ENCODE data around the gene PIBF1.
"Not testable (repeated sequence)": the region's sequence is repeated elsewhere in the genome, so short reads cannot be mapped to it uniquely, and the experiment has no call there.

The PIBF1 gene

DNA sequence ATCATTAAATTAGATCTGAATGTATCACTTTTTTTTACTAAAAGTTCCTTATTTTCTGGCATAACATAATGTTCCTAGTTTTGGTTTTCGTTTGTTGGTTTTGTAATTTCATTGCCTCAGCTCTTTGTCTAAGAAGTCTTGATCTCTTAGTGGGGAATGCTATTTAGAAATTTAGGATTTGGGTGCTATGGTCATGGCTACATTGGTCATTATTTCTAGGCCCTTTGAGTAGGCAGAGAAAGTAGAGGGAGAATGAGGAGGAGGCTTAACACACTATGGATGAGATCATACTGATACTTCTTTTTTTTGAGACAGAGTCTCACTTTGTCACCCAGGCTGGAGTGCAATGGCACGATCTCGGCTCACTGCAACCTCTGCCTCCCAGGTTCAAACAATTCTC lies 41.8 kb downstream of the PIBF1 start:
- no peak for DNase-seq

DNA sequence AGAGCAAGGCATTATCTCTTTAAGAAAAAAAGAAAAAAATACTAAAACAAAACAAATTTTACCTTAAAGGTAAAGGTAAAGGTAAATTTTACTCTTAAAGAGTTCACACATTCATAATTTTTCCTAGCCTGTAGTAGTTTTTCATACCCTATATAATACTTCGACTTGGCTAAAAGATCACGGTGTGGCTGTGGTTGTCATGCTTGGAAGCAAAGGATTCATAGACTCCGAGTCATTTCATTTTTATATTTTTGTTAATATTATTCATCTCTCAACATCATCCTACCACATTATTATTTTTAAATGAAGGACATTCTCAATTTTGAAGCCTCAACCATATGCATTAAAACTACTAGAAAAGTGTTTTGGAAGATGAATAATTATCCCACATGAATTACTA lies 52.7 kb downstream of the PIBF1 start:
- DNase-seq: no peak

DNA sequence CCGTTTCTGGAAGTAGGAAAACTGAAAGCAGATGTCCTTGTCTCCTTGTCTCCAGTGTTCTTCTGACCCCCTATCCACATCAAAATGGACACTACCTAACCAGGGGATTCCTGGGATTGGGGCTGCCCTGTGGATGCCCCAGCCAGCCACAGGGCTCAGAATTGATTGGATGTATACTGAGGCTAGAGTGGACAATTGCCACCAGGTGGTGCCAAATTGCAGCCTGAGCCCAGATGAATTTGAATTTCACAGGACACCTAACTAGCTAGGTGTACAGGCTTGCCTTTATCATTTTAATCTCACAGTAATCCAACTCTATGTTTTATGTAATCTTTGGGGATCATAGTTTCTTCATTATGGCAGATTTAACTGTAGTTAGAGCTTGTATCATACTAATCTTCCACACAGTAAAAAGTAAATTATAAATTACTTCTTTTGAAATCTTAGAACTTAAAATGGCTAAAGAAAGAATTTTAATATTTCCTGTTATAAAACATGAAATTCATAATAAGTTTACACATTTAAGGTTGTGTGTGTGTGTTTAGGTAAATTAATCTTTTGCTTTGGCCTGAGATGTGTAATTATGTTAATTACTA lies 58.0 kb downstream of the PIBF1 start:
- DNase-seq: no peak

DNA sequence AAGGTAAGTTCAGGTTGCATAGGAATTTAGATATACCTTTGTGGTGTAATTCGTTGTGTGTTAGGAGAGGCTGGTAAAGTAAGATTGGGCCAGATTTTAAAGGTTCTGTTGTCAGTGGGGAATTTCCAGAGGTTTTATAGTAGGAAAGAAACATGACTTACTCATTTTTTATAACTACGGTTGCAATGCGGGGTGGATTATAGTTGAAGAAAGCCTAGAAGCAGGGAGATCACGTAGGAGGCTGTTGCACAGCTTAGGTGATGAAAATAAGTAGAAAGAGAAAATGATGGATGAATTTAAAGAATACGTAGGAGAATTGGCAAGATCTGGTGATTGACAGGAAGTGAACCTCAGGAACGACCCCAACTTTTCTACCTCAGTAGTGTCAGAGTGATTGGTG lies 61.1 kb downstream of the PIBF1 start:
- DNase-seq: no peak

DNA sequence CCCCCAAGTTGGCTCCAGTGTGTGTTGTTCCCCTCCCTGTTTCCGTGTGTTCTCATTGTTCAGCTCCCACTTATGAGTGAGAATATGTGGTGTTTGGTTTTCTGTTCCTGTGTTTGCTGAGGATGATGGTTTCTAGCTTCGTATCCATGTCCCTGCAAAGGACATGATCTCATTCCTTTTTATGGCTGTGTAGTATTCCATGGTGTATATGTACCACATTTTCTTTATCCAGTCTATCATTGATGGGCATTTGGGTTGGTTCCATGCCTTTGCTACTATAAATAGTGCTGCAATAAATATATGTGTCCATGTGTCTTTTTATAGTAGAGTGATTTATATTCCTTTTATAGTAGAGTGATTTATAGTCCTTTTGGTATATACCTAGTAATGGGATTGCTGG lies 63.2 kb downstream of the PIBF1 start:
- DNase-seq: not testable (repeated sequence)

DNA sequence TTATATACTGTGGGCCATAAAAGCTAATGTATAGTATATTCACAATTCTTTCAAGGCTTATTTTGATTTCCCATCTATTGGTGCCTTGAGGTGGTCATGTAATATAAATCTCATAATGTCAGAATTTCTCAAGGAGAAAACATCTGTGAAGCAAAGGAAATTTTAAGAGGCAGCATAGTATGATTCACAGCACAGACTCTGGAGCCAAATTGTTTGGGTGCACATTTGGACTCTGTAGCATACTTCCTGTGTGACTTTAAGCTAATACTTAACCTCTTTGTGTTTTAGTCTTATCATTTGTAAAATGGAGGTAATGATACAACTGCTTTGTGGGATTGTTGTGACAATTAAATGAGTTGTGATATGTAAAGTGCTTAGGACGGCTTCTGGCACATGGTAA lies 67.6 kb downstream of the PIBF1 start:
- DNase-seq: no peak

DNA sequence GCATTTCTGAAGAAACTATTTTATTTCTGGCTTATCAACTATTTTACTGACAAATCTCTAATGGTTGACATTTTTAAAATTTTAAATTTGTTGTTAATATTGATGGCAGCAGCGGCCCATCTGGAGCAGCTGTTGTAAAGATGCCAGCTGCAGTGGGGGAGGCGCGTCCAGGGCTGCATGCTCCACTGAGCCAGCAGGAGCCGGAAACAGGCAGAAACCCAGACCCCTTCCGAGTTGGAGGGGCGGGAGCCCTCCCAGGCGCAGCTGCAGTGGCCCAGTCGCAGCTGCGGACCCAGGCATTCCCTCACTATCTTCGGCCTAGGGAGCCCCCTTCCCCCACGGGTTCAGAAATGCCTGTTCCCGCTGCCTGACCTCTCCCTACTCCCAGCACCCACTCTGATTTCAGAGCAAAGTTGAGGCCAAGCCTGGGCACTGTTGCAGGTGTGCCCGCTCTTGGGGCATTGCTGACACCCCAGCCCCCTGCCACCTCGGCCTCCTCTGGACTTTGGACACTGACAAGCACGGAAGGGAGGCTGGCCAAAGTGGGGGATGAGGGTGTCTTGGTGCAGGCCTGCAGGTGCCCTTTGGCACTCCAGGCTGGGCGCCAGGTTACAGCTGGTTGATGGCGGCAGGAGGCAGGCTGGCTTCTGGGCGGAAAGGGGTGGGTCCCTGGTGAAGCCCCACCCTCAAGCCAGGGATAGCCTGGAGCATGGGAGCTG lies 69.2 kb downstream of the PIBF1 start:
- DNase-seq: no peak

DNA sequence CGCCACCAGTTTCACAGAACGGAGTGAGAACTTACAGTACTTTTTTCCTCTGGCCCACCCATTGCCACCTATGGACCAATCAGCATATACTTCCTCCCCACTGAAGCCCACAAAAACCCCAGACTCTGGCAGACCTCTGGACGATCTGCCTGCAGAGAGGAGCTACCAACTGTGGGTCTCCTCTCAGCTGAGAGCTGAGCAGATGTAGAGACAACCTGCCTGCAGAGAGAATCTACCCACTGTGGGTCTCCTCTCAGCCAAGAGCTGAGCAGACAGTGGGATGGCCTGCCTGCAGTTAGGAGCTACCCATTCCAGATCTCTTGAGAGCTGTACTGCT lies 69.7 kb downstream of the PIBF1 start:
- no peak for DNase-seq

DNA sequence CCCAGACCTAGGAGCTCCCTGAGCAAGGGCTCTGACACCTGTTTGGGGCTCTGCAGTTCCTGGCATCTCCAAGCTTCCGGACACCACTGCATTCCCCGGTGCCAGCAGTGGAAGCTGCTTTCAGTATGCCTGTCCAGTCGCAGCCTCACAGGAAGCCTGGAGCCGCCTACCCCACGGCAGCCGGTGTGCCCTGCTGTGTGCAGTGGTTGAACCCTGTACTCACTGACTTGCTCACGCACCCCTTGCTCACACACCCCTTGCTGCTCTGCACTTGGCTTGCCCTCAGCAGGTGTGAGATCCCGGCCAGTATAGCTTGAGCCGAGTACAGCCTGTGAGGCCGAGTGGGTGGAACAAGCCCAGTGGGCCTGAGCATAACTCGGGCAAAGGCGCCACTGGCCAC lies 70.3 kb downstream of the PIBF1 start:
- no peak for DNase-seq

DNA sequence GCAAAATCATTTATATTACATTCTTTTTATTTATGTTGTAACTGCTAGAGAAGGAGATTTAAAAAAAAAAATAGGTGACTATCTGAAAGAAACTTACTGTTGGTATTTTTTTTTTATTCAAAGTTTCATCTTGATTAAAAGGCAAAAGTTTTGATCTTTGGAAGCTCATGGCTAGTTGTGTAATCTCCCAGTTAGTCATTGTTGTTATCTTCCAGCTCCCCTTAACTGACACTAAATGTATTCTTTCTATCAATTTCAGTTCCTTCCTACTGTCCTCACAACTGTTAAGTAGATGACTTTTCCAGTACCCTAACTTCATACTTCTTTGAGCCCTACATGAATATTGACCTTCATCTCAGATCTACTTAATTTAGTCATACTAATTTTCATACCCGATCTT lies 71.1 kb downstream of the PIBF1 start:
- DNase-seq: no peak

DNA sequence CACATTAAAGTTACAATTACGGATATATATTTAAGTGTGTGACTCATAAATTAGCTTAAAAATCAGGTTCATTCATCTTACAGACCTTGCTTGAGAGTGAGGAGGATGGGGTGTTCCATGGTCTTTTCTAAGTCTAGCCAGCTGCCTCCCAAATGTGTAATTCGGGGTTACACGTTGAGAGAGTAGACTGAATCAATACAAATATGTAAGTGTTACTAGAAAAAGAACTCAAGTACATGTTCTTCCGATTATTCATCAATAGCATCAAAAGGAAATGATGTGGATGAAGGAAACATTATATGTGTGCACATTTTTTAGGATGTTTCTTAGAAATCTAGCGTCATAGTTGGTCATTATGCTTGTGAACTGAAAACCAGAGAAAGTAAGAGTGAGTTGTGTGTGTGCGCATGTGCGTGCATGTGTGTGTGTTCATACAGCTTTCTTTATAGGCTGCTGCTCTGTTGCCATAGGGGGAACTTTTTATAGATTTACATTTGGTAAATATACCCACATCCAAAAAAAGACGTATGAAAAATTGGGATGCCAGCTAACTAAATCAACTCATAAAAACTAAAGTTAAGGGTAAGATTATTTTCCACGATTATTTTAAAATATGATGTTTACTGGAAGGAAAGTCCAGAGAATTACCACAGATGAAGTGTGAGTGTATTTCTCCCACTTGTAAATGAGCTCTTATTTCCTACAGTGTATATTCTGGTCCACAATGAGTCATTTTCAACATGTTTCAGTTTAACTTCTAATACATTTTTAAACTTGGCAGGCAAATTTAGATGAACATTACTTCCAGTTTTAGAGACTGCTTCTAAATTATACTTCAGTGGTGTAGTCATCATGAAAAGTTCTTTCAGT lies 82.4 kb downstream of the PIBF1 start:
- no peak for DNase-seq

DNA sequence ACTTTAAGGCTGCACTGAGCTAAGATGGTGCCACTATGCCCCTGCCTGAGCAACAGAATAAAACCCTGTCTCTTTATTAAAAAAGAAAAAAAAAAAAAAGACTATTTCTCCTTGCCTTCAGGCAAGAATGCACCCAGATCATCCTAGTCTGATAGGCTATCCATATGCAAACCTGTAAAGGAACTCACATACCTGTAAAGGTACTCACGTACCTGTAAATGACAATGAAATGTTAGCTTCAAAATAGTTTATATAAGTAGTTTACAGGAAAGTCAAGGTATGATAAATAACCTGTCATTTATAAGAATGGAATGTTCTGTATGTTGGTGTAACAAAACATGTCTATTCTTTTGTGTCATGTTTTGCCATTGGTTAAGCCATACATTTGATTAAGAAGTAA lies 86.3 kb downstream of the PIBF1 start:
- no peak for DNase-seq

DNA sequence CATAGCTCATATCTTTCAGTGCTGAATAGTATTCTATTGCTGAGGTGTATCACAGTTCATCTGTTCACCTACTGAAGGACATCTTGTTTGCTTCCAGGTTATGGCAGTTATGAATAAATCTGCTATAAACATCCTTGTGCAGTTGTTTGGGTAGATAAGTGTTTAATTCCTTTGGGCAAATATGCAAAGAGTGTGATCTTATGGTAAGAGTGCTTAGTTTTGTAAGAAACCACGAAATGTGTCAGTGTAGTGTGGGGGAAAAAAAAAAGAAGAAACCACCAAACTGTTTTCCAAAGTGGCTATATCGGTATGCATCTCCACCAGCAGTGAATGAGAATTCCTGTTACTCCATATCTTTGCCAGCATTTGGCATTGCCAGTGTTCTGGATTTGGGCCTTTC lies 93.3 kb downstream of the PIBF1 start:
- DNase-seq: no peak

DNA sequence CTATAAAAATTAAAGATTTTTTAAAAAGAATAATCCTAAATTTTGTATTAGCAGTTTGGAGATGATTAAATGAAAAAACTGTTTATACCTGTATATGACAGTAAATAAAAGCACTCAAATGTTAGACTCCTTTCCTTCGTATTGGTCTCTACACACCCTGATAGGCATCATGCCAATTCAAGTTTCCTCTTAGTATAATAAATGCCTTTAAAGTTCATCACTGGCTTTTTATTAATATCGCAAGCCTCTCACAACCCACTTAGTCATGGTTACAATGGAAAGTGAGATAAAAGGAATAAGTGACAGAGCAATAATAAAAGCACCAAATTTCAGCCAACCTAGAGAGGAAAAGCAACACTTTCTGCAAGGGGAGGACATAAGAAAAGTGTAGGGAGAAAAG lies 102.2 kb downstream of the PIBF1 start:
- DNase-seq: no peak

DNA sequence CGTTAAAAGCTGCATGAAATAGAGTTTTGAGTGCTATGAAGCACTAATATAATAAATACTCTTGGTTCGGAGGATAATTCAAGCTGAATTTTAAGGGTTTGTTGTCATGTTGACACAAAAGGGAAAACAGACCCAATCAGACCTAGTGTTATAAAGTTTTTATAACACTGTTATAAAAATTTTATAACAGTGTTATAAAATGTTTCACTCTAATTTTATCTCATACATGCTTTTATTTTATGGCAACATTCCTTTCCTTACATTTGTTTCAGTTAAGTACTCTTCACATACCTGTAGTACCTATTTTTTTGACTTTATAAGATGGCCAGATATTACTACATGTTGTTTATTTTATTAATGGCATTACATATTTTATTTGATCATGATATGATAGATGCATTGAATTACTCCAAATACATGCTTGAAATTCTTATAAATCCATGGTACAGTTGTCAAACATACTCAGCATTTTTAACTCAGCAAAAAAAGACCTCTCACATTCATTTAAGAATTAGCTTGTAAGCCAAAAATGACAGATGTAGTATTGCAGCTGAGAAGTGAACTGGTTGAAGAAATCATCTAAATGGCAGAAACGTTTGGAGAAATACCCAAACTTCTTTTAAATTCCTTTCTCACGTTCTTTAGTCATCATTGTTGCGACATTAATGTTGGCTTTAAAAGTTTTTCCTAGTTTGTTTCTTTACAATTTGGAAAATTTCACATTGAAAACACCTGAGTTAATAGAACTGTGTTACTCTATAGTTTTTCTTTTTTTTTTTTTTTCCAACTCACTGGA lies 104.5 kb downstream of the PIBF1 start:
- DNase-seq: no peak

DNA sequence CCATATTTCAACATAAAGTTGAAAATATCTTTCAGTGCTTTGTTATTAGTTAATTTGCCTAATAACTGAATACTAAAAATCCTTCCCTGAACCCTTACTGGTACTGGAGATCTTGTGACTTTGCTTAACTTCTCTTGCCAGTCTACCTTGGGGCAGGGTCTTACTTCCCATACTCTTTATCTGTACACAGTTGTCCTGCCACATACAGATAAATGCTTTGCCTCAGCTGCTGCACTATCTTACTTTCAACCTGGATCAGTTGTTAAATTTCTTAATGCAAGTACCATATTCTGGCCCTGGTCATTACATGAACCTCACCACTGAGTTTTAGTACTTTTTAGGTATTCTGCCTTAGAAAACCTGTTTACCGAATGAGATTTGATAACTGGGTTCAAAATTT lies 107.6 kb downstream of the PIBF1 start:
- no peak for DNase-seq

DNA sequence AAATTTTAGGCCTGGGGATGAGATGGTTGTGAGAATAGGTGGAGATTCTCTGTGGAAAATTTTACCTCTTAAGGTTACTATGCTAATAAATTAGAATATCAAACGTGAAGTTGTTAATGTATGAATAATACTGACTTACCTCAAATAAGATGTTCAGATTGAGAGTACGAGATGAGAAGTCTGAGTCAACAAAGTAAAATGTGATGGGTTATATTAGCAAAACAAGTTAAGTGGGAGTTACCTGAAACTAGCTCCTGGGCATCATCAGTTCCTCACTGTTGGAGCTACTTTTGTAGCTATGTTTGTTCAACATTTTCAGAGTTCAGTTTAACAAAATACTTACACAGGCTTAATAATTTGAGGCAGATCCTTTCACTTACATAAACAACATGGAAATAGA lies 108.6 kb downstream of the PIBF1 start:
- no peak for DNase-seq

DNA sequence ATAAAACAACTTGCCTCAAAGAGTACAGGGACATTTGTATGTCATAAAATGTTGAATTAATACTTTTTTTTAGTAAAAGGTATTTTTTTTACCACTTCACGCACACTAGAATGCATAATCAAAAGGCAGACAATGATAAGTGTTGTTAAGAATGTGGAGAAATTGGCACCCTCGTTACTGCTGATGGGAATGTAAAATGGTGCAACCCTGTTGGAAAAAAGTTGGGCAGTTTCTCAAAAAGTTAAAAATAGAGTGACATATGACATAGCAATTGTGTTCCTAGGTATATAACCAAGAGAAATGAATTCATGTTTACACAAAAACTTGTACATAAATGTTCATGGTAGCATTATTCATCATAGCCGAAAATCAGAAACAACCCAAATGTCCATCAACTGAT lies 109.5 kb downstream of the PIBF1 start:
- DNase-seq: no peak

DNA sequence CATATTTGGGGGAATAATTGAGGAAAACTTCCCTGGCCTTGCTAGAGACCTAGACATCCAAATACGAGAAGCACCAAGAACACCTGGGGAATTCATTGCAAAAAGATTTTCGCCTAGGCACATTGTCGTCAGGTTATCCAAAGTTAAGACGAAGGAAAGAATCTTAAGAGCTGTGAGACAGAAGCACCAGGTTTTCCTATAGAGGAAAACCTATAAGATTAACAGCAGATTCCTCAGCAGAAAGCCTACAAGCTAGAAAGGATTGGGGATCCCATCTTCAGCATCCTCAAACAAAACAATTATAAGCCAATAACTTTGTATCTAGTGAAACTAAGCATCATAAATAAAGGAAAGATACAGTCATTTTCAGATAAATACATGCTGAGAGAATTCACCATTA lies 114.9 kb downstream of the PIBF1 start:
- no peak for DNase-seq

DNA sequence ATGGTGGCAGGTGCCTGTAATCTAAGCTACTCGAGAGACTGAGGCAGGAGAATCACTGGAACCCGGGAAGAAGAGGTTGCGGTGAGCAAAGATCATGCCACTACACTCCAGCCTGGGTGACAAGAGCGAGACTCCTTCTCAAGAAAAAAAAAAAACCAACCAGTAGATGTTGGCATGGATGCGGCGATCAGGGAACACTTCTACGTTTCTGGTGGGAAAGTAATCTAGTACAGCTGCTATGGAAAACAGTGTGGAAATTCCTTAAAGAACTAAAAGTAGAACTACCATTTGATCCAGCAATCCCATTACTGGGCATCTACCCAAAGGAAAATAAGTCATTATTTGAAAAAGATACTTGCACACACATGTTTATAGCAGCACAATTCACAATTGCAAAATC lies 119.6 kb downstream of the PIBF1 start:
- not testable (repeated sequence) for DNase-seq

DNA sequence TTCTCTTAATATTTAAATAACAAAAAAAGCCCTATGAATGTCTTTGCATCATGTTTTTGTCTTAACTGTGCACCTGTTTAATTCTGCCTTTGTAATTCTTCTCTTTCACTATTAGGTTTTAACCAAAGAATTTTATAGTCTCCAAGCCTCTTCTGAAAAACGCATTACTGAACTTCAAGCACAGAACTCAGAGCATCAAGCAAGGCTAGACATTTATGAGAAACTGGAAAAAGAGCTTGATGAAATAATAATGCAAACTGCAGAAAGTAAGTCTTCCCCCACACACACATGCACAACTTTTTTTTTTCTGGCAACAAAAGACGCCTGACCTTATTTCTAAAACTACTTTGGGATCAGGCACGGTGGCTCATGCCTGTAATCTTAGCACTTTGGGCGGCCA lies 126.5 kb downstream of the PIBF1 start:
- no peak for DNase-seq

DNA sequence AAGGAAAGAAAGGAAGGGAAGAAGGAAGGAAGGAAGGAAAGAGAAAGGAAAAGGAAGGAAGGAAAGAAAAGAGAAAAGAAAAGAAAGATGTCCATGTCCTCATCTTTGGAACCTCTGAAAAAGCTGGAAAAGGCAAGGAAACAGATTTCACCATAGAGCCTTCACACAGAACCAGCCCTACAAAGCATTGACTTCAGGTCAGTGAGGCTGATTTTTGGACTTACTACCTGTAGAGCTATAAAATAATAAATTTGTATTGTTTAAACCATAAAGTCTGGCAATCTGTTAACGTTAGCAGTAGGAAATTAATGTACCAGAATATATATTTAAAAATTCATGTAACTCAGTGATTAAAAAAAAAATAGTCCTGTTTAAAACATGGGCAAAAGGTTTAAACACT lies 130.0 kb downstream of the PIBF1 start:
- DNase-seq: no peak

DNA sequence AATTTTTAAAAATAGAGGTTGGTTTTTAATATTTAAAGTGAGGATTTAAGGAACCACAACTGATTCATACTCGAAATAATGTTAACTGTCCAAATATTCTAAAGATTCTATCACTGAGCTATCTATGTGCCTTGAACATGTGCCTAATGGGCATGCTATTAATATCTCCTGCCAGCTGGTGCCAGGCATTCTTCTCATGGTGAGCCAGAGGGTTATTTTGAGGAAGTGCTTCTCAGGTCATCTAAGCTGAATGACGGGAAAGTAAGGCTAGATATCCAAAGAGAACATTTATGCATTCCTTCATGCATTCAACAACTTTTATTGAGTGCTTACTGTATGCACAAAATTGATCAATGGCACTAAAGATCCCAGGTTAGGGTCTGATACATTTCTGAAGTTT lies 138.2 kb downstream of the PIBF1 start:
- DNase-seq: no peak

DNA sequence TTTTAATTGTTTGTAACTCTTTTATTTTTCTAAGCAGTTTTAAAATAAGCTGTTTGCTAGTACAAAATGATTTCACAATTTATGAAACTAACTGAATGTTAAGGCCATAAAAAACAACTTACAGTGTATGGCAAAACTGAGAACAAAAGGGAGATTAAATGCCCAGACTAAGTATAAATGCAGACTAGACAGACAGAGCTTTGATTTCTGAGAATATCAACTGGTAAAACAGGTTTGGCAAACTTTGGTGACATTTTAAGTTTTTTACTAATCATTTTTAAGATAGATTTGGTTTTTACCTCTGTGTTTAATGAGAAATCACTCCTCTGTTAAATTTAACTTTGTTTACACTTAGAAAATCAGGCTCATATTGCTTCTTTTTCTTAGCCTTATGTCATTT lies 149.4 kb downstream of the PIBF1 start:
- DNase-seq: no peak
